DMS153 (cell line): Measurements from ENCODE around the gene KDM2A.

ENCODE experiments used
- DNase-seq: peaks from one replicate; lab custom pipeline; 2025; lab: John Stamatoyannopoulos, UW

Gene KDM2A

DNA sequence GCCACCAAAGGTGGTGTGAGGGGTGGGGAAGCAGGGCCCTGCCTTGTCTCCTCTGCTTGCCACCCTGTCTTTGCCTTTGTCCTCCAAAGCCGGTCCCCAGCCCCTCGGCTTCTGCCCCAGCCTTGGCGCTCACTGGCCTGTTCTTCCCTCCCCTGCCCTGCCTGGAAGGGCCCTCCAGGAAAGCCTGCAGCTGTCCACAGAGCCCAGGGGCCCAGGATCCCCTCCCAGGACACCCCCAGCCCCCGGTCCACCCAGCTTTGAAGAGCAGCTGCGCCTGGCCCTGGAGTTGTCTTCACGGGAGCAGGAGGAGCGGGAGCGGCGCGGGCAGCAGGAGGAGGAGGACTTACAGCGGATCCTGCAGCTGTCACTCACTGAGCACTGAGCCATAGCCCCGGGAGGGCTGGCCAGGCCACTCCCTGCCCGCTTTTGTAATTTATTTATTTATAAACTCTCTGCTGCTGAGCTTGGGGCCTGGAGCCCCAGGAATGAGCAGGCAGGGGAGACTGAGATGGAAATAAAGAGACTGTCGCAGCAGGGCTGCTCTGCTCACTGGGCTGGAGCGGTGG lies 183.0 kb downstream of the KDM2A start:
- peak; percentile 25 for DNase-seq

DNA sequence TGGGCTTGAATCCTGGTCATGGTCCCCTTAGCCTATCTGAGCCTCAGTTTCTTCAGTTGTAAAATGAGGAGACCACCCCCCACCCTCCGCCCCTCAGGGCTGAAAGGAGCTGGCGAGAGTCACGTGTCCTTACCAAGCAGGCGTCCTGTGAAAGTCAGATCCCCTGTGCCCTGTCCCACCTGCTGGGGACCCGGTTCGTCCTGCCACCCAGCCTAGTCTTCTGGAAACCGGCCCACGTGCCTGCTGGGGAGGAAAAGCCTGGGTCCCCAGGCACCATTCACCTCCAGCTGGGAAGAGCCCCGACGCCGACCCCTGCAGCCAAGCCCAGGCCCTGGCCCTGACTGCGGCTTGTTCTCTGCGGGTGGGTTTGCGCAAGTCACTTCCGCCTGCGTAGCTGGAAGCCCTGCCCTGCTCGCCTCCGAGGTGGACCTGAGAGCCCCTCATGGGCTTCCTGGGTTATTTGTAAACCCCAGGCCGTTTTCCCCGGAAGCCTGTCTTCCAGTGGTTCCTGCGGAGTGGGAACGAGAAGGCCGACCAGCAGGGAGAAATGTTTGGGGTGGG lies 183.6 kb downstream of the KDM2A start:
- DNase-seq: no peak

GRCh38 chr11:67303132-67303834 lies 184.2 kb downstream of the KDM2A start, which contains the start of gene SSH3:
Gene SSH3 (plus strand): TSS chr11:67303530. CDS start chr11:67303626, 96 bp downstream.
- peak; percentile 47 for DNase-seq

- DNase-seq: no peak
These were observed 184.9 kb downstream of the KDM2A start for GRCh38 chr11:67303835-67304411.

GRCh38 chr11:67304511-67305113 lies 185.5 kb downstream of the KDM2A start:
- DNase-seq: no peak

- DNase-seq: no peak
These were observed 187.9 kb downstream of the KDM2A start for GRCh38 chr11:67306769-67307544.

DNA sequence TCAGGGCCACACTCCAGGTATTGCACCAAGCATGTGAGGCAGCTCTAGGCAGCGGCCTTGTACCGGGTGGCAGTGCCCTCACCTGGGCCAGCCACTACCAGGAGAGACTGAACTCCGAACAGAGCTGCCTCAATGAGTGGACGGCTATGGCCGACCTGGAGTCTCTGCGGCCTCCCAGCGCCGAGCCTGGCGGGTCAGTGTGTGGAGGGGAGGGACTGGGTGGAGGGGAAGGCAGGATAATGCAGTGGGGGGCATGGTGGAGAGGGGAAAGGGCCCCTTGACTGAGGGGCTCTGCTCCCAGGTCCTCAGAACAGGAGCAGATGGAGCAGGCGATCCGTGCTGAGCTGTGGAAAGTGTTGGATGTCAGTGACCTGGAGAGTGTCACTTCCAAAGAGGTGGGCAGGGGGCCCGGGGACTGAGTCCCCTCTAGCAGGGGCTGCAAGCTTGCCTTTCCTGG lies 188.5 kb downstream of the KDM2A start:
- no peak for DNase-seq
